GM21786 (cell line): ENCODE data around the gene FAM162B.
"Not testable (repeated sequence)": the region's sequence is repeated elsewhere in the genome, so short reads cannot be mapped to it uniquely, and the experiment has no call there.

ENCODE experiments used
- ATAC-seq: cut with Tn5 transposase; IDR thresholded peaks from one replicate; pipeline ENCODE4 v1.9.1; 2021; ENCODE audit not compliant: unreplicated experiment

The FAM162B gene

DNA sequence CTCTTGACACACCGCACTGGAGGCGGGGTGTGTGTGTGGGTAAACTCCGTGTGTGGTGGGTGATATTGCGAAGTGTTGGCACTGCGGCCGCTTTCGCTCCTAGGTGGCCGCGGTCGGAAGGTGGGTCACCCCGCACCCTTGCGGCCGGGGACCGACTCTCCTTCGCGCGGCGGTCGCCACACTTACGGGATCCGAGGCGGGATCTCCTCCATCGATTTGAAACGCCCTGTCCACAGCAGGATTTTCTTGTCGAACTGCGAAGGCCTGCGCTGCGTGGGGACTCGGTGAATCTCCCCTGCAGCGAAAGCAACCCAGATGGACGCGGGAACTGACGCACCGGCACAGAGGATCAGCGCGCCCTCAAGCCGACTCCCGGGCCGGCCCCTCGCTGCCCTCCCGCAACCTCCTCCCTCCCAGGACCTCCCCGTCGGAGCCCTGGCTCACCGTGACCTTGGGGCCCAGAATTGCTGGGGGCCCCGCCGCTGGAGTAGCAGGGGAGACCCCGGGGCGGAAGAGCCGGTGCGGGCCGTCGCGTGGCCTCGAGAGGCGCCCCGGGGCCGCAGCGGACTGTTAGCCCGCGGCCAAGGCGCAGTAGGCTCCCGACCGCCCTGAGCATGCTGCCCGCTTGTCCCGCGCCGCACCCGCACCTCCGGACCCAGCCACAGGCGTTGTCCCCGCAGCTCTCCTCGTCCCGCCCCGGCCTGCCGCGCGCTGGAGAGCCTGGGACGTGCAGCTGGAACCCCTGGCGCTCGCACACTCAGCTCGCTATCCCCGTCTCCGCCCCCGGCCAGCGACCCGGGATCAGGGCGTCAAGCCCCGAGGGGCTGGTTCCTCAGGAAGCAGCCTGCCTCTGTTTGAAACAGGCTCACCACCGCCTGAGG lies at the start of gene FAM162B:
Gene FAM162B, minus strand, starts transcription at position 759 of the 881 bp plus-strand sequence. Its CDS starts 143 bp downstream, at position 616.
- ATAC-seq: no peak

DNA sequence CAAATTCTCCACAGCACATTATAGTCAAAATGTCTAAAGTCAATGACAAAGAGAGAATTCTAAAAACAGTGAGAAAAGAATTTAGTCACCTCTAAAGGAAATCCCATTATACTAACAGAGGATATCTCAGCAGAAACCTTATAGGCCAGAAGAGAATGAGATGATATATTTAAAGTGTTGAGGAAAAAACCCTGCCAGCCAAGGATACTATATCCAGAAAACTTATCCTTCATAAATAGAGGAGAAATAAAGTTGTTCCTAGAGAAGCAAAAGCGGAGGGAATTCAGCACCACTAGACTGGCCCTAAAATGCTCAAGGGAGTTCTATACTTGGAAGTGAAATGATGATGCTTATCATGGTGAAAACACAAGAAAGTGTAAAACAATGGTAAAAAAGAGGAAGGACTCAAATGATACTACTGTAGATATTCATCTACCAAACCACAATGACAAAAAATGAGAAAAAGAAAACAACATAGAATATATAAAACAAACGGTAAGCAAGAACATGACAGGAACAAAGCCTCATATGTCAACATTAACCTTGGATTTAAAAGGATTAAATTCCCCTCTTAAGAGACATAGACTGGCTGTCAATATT lies 46.6 kb upstream of the FAM162B start:
- ATAC-seq: no peak

DNA sequence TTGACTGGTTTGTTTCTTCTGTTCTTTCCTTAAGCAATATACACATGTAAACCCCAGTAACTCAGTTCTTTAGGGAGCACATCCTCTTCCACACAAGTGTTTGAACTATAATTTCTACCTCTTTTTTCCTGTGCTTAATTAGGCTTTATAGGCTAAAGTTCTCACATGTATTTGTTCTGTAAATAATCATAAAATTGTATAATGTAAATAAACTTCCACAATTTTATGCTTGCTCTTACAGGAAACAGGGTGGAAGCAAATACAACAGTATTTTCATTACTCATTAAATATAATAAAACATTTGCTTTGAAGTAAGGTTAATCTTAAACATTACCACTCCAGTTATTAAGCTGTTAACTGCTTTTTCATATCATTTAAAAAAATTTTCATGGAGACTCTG lies 36.5 kb upstream of the FAM162B start:
- ATAC-seq: no peak

DNA sequence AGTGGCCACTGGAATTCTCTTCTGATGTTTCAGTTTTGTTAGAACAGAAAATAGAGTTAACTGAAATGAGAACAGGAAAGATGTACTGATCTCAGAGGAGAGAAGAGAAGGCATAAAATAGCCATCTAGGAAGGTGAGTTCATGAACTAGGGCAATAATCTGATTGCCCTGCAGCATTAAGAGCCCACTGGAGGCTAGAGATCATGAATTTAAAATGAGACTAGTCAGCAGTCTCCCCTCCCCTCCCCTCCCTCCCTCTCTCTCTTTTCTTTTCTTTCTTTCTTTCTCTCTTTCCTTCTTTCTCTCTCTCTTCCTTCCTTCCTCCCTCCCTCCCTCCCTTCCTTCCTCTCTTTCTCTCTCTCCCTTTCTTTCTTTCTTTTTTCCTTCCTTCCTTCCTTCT lies 34.4 kb upstream of the FAM162B start:
- no peak for ATAC-seq

DNA sequence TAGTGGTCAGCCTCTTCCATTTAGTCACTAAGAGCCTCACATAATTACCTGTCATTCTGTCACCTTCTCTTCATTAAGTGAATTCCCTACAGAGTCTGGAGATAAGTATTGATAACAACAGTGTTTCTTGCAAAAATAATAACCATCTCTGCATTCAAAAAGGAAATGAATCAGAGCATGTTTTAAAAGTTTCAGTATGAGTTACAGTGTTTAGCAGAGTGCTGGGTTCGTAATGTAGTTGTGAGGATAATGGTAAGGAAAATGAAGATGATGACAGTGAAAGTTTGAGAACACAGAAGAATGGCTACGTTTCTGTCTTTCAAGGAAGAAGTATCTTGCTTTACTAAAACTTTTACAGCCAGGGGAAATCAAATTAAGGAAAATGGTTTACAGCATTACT lies 32.1 kb upstream of the FAM162B start:
- no peak for ATAC-seq

DNA sequence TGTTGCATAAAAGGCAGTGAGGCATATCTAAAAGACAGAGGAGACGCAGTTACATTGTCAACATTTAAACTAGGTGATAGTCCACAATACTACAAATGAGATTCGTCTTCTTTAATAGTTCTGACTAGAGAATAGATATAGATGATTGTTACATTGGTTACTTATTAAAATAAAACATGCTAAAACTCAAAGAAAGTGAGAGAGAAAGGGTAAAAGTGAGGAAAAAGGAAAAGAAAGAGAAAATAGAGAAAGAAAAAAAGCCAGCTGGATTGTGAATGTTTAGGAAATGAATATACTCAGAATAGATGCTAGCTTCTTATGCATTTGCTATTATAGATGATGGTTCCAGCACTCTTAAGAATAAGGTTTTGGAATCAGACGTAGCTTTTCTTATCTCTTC lies 27.7 kb upstream of the FAM162B start:
- ATAC-seq: no peak

DNA sequence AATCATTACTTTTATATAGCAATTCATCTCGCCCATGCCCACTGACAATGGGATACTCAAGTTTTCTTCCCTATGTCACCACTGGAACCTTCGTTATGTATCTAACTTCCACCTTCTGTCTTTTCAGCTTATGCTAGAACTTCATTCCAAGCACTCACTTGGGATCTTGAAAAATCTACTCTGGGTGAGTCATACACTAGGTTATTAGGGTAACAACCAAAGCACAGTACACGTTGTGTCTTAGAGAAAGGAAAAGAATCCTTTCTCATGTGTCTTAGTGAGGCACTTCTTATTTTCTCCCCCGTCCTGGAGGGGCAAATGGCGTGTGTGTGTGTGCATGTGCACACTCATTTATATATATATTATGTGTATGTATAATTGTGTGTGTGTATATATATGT lies 18.3 kb upstream of the FAM162B start:
- no peak for ATAC-seq

DNA sequence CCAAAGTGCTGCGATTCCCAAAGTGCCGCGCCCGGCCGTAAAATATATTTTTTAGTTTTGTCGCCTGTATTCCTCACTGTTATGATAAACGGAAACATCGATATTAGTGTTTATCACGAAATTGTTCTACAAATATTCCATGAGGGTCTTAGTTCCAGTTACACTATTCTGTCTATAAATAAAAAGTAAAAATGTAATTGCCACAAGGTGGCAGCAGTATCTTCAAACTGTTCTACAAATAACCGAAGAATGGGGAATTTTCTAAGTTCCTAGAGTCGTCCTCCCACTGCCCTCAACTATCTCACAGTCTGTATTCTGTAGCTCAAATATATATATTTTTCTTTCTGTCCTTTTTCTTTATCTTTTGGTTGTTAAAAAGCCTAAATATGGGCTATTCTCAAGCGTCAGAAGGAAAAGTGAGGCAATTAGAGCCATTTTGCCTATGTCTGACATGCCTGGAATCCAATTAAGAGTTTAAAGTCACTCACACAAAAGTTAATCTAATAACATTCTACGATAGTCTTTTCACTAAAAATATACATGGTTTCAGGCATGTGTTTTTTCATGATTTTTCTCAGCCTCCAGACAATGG lies 14.2 kb upstream of the FAM162B start:
- no peak for ATAC-seq

DNA sequence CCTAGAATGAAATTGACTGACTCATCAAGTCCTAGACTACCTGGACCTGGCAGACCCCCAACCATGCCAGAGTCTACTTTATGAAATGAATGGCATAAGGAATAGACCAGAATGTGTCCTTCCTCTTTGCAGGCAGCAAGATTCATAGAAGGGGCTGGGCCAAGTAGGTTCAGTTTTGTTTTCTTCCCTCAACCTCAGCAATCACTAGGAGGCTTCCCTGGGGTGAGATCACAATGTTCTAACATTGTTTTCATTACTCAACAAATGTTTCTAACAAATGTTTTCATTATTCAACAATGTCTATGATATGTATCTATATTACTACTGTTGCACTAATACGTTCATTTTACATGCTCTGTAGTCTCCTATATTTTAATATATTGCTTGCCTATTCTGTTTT lies 8.4 kb upstream of the FAM162B start:
- no peak for ATAC-seq

DNA sequence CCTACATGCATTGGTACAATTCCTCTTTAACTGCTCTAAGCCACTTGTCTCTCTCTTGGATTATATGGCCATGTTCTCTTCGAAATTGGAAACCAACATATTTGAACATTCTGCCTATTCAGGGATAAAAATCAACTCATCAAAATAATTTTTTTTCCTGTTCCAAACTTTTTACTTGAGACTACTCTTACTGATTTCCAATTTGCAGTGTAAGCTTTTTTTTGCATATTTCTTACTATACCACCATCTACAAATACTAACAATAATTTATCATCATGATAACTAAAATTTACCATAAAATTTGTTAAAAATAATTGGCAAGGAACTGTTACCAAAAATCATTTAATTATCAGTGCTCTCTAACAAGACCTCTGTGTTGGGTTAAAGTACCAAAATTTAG lies 6.9 kb upstream of the FAM162B start:
- no peak for ATAC-seq

DNA sequence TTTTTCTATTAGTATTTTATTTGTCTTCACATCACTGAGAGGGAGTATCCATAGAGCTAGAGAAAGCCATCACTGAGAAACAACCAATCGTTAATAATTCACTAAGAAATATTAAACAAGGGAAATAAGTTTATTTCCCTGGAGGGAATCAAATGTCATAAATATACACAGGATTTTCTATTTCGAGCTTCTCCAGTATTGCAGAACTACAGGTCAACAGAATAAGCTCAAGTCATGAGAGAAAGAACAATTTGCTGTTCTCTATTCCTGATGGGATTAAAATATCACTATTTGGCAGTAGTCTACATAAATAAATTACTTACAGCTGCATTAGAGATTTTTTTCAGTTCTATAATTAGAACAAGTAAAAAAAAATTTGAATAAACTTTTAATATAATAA lies 2.2 kb upstream of the FAM162B start:
- no peak for ATAC-seq

DNA sequence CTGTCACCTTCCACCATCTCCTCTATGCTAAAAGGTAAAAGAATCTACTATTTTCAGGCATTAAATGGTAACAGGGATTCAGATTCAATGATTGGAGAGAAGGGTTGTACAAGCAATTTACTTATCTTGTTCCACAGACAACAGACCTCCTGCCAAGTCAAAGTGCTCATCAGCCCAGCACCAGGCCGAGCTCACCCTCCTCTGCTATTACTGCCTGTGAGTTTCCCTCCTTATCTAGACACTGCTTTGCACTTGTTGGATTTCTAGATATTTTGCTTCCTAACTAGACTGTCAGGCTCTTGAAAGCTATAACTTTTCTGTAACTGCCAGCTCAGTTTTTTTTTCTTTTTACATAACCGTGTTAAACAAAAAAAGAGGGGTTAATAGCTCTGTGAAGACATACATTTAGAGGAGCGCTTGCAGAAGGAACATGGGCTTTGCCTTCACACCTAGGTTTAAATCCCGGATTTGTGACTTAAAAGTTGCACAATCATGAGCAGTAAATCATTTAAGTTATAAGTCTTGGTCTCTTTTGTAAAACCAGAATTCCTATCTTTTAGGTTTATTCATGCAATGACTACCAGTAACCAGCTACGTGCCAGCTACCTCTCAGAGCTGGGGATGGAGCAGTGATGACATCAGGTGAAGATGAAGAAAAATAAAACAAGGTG lies 1.1 kb upstream of the FAM162B start:
- ATAC-seq: no peak

DNA sequence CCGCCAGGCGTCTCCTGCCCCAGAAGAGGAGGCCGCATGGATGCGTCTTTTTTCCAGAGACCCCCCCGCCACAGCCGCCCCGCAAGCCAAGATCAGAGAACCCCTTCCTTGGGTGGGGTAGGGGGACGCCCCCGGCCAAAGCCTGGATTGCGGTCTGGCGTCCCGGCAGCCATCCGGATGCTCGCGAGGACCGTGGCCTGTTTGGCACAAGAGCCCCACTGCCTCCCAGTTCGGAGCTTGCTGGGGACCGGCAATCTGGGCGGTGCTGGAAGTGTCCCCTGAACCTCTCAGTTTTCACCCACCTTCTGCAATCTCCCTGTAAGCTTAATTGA lies 924 bp downstream of the FAM162B start:
- ATAC-seq: no peak

DNA sequence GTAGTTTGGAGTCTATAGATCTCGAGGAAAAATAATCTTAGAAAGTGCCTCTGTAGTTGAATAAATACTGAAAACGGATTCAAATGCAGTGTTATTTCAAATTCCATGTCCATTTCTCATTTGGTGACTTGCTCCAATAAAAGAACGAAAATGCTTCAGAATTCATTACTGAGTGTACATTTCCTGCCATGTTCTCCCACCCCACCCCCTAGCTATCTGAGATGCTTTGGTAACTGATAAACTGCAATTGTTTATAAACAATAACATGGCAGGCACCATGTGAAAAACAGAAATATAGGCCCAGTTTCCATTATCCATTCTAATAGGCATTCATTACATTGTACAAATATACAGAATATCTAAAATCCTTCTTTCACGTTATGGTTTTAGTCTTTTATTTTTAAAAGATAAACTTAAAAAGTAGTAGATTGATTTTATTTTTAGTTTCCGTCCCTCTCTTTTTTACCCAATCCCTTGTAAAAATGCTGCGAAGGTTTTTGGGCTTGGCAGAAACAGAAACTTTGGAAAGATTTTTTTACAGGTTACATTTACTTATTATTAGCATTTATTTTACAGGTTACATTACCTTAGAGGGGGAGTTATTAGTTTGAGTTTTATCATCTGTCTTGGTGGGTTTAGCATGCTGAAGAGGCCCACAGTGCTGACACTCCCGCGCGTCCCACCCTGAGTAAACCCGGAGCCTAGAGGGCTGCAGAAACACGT lies 1.5 kb downstream of the FAM162B start:
- no peak for ATAC-seq

DNA sequence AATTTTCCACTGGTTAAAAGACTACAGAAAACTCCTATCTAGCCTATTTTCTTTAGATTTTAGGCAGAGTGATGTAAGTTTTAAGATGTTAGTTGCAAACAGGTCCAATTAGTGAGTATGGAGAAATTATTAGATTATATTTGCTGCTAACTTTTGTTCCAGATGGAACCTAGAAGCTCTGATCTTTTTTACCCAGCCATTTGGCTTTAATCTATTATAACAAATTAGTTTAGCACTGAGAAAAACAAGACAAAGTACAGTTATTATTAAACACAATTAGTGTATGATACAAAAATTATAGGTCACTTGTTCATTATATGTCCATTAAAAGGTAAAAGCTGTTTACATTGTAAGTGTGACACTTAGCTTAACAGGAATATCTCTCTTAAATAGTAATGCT lies 2.5 kb downstream of the FAM162B start:
- ATAC-seq: no peak

DNA sequence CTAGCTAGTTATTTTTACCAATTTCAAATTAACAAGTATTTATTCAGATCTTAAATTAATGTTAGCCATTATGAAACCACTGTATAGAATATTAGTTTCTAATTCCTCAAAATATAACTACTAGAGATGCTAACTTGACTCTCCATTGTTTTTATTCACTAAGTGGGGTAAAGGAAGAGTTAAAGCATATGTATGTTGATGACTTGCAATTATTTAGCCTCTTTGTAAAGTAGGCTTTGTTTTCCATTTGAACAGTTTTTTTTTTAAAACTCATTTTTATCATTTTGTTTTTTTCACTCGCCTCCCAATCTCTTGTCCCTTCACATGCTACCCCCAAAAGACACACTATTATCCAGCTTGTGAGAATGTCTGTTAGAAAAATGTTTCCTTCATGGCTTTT lies 3.3 kb downstream of the FAM162B start:
- no peak for ATAC-seq

DNA sequence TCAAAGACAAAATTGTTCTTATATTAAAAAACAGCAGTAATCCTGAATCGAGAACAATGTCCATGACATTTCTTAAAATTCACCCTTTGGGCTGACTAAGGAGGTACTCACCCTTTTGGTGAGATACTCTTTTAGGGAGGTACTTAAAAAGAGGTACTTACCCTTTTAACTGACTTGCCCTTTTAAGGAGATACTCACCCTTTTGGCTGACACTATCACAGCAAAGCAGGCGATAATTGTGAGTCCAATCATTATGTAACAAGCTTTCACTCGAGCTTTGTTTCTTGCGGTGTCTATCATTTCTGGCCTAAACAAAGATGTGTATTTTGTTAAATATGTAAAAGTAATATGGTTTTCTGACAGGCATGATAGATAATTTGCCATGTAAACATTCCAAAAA lies 3.7 kb downstream of the FAM162B start:
- no peak for ATAC-seq

DNA sequence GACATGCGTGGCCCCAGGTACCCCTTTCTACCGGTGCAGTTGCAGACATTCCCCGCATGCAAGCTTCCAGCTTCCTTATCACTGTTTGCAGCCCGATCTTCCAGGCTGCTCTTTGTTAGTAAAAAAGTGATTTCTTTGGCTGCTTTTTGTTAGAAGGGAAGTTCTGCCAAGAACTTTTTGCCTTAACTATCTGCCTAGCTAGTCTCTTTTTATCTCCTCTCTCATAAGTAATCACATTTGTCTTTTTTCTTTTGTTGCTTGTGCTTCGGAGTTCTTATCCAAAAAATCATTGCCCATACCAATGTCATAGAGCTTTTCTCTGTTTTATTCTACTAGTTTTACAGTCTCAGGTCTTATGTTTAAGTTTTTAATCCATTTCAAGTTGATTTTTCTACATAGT lies 20.3 kb downstream of the FAM162B start:
- ATAC-seq: no peak

DNA sequence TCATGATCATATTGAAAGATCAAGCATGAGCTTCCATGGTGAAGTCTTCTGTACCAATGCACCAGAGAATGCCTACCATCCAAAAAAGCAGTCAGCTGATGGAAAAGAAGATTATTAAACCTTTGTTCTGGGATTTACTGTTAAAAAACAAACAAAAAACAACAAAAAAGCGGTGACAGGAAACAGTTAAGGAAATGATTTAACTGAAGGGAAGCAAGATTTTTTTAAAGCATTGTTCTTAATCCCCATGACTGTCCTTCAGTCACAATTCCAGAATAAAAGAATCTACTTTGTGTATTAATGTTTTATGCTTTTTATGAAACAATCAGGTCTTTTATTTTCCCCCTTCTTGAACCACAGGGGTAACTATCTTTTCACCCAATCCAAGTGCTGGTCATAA lies 23.9 kb downstream of the FAM162B start:
- no peak for ATAC-seq

DNA sequence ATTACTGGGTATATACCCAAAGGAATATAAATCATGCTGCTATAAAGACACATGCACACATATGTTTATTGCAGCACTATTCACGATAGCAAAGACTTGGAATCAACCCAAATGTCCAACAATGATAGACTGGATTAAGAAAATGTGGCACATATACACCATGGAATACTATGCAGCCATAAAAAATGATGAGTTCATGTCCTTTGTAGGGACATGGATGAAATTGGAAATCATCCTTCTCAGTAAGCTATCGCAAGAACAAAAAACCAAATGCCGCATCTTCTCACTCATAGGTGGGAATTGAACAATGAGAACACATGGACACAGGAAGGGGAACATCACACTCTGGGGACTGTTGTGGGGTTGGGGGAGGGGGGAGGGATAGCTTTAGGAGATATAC lies 25.0 kb downstream of the FAM162B start:
- ATAC-seq: not testable (repeated sequence)

DNA sequence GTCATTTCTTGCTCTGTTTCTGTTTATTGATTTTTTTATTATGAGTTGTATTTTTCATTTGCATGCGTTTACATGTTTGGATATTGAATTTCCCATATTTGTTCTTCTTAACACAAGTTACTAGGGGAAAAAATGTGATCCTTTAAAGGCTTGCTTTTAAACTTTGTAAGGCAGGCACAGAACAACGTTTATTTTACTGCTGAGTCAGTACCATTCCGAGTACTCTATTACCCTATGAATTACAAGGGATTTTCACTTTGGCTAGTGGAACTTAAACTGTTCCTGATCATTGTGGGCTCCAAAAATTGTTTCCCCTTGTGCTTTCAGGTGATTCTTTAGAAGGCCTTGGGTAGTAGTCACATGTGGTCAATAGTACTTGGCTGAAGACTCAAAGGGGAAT lies 28.5 kb downstream of the FAM162B start:
- no peak for ATAC-seq
